Activated CD8-positive, alpha-beta memory T cell treated with anti-CD3 and anti-CD28 coated beads for 36 hours (primary cell): Measurements from ENCODE around the gene IQCE. TPM values are rescaled to one million over a fixed set of nuclear protein-coding genes. Genes with fewer than 3 reads are reported as not detected.

Experiments
- CTCF ChIA-PET: fragments of 350-600 bp; sonication (Branson Sonifier 250); formaldehyde crosslinking; loops from one replicate; lab custom pipeline; 2021; ENCODE audit warnings: antibody characterized with exemption; lab: Charles Lee
- POLR2A ChIA-PET: fragments of 350-600 bp; sonication (Branson Sonifier 250); formaldehyde crosslinking; loops from one replicate; lab custom pipeline; 2021; ENCODE audit warnings: antibody characterized with exemption; lab: Charles Lee
- total RNA-seq, 2 experiments: library from RNA; stranded (reverse); gene quantifications; one replicate each; pipeline ENCODE4 v1.2.3, GENCODE V29; 2021

The IQCE gene
- total RNA-seq, 2 experiments from 2014 or later: 10.3 to 11.2 TPM

DNA sequence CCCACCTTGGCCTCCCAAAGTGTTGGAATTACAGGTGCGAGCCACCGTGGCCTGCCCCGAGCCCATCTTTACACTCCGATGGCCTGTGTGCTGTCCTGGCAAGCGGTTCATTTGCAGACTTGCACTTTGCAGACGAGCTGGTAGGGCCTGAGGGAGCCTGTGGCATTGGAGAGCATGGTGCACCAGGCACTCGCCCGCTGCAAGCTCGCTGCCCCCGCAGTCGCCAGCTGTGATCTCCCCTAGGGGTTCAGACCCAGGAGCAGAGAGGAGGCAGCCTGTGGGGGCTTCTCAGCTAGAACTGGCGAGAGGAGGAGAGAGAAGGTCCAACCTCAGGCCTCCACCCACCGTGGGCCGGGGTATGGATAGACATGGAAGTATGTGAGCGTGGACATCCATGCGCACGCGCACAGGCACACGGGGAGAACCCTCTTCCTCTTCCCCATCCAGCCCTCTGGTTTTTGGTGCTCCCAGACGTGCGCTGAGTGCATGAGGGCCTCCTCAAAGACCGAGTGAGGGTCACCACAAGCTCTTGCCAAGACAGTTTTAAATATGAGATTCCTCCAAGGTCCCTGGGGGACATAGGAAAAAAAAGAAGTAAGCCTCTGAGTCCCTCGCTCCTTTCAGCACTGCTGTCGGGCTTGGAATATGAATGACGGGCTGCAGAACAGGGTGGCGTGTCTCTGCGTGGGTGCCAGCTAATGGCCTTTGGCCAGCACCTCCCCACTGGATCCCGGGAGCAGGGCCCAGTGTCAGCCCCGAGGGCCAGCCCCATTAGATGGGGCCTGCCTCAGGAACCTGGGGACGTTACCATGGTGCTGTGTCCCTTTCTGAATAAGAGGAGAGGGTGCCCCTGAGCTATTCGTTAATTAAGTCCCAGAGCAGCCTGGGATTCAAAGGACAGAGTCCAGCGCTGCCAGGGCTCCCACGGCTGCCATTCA is 57.9 kb downstream of the IQCE start:
- ChIA-PET POLR2A (no interaction called here), CTCF (interaction anchor here (1.1 kb wide), 1 partner anchor 93 kb away, joined by 3 read pairs; no protein-coding TSS in a partner anchor)

GRCh38 chr7:2617325-2617905 is 58.6 kb downstream of the IQCE start:
- ChIA-PET CTCF (no interaction called here), POLR2A (no interaction called here)

- ChIA-PET CTCF (interaction anchor here (0.6 kb wide), 1 partner anchor 507 kb away, joined by 3 read pairs; no protein-coding TSS in a partner anchor), POLR2A (no interaction called here)
These were observed 60.3 kb downstream of the IQCE start for GRCh38 chr7:2619116-2619515.

DNA sequence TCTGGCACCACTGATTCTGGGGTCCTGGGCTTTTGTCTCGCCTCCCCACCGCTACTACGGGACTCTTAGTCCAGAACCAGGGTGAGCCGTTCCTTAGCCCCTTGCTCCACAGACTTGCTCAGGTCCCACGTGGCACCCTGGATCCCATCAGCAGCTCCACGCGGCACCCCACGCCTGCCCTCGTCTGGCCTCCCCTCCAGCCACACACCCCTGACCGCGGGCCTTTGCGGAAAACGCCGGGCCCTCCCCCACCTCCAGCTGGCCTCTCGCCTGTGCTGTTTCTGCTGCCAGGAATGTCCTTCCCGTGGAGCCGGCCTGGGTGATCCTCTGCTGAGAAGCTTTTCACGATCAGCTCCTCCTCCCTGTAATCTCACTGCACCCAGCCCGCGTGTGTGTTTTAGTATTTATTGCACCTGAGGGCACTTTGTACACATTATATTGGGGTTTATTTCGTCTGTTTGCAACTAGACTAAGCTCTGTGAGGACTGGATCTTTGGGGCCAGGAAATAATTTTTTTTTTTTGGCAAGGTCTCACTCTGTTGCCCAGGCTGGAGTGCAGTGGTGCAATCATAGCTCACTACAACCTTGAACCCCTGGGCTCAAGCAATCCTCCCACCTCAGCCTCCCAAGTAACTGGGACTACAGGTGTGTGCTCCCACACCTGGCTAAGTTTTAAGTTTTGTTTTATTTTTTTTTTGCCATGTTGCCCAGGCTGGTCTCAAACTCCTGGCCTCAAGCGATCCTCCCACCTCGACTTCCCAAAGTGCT is 62.5 kb downstream of the IQCE start:
- ChIA-PET POLR2A (no interaction called here), CTCF (no interaction called here)

DNA sequence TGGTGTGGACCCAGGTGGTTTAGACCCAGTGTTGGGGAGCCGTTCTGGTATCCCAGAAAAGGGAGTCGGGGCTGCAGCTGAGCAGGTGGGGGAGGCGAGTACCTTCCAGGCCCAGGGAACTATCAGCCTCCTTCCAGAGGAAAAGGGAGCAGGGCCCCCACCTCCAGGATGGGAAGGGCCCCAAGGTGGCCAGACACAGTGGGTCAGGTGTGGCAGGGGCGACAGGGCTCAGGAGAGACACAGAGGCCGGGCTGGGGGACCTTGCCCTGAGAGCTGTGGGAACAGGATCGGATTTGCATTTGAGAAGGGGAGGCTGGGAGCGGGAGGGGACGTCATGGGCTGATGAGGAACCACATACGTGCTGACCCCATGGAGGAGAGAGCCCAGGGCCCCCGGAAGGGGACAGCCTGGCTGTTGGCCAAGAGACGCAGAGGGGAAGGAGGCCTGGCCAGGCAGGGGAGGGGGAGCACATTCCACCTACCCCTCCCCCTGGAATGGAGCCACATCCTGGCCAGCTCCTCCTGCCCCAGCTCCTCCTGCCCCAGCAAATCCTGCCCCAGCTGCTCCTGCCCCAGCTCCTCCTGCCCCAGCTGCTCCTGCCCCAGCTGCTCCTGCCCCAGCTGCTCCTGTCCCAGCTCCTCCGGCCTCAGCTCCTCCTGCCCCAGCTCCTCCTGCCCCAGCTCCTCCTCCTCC is 63.3 kb downstream of the IQCE start:
- ChIA-PET CTCF (no interaction called here), POLR2A (no interaction called here)

GRCh38 chr7:2622869-2623697 is 64.3 kb downstream of the IQCE start:
- CTCF ChIA-PET: no interaction called here
- POLR2A ChIA-PET: no interaction called here

DNA sequence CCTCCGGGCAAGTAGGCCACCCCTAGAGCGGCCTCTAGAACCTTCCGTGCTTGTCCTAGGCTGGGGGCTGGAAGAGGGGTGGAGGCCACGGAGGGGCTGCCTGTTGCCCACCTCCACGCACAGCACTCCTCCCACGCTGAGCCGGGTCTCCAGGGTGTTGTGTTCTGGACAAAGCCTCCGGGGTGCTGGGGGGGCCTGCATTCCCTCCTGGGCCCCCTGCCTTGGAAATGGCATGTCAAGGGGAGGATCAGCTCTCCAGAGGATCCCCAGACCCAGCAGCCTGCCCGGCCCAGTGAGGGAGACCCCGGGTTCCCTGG is 64.9 kb downstream of the IQCE start:
- CTCF ChIA-PET: no interaction called here

GRCh38 chr7:2624293-2624886 is 65.6 kb downstream of the IQCE start:
- CTCF ChIA-PET: no interaction called here
- POLR2A ChIA-PET: no interaction called here

More for the DNA sequence above, 64.9 kb downstream of the IQCE start:
- POLR2A ChIA-PET: no interaction called here

DNA sequence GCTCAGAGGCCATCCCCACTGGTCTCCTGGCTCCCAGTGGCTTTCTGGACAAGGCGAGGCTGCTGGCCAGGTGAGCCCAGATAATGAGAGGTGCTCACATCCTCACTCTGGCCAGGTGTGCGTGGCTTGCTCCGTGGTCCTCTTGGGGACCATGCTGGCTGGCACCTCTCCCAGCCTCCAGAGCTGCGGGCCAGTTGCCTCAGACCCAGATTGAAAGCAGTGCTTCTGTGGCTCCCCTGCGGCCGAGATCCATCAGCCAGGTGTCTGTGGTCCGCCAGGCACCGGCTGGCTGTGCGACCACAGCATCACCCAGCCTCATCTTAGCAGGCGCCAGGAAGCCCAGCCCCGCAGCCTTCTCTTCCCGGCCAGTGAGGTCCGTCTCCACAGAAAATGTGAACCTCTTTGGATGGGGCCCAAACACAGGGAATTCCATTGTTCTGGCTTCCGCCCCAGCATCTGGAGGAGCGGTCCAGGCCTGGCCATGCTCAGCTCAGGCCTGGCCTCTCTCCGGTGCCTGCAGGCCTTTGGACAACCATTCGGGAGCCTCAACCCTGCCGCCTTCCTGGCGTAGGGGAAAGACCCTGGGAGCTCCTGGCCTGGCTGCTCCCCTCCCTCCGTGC is 67.8 kb downstream of the IQCE start:
- ChIA-PET POLR2A (no interaction called here), CTCF (no interaction called here)

GRCh38 chr7:2627258-2628129 is 68.7 kb downstream of the IQCE start:
- POLR2A ChIA-PET: no interaction called here
- CTCF ChIA-PET: no interaction called here

GRCh38 chr7:2628130-2628482 is 69.3 kb downstream of the IQCE start:
- ChIA-PET CTCF (no interaction called here), POLR2A (interaction anchor here (0.5 kb wide), 1 partner anchor 608 kb away, joined by 7 read pairs; no protein-coding TSS in a partner anchor)

DNA sequence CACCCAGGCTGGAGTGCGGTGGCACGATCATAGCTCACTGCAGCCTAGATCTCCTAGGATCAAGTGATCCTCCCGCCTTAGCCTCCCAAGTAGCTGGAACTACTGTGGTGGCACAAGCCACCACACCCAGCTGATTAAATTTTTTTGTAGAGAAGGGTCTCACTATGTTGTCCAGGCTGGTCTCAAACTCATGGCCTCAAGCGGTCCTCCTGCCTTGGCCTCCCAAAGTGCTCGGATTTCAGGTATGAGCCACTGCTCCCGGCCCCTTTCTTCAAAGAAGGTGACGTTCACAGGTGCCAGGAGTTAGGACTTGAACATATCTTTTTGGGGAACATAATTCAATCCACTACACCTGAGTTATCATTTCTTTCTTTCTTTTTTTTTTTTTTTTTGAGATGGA is 70.1 kb downstream of the IQCE start:
- ChIA-PET CTCF (interaction anchor here (0.8 kb wide), 1 partner anchor 73 kb away, joined by 3 read pairs; no protein-coding TSS in a partner anchor), POLR2A (interaction anchor here (0.7 kb wide), 1 partner anchor 130 kb away, joined by 13 read pairs; no protein-coding TSS in a partner anchor)

DNA sequence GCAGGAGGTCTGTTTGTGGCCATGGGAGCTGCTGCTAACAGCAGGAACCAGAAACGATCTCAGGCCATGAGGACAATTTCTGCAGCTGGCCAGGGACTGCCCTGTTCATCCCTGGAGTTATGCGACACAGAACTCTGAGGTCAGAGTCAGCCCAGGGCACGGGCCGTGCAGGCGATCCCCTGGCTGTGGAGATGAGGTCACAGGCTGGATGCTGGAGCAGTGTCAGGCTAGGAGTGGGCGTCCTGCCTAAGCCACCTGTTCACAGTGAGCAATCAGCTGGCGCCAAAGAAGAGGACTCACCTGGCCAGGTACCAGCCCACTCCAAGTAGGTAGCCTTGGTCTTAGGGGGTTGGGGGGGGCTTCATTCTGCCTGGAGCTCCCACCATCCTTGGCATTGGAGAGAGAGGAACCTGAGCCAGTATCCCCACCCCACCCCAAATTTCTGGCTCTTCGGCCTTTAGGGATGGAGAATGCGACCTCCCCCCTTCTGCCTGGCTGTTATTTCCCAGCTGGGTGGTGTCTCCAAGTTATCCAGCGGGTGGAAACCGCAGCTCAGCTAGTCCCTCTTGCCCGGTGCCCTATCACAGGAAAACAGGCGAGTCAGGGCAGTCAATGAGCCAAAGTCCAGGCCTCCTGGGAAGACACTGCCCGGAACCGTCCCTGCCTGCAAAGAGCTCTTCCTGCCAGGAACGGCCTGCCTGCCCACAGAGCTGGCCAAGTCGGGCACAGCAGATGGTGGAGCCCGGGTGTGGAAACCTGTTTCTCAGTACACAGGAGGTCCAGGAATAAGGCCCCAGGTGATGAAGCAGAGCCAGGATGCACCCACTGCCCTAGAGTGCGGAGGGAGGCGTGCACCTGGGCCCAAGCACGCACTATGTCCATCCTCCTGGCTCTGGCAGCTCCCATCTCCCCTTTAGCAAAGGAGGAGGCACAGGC is 71.2 kb downstream of the IQCE start:
- POLR2A ChIA-PET: interaction anchor here (0.7 to 1.0 kb wide), 2 partner anchors 15 to 131 kb away, joined by 3 to 13 read pairs; no protein-coding TSS in a partner anchor
- CTCF ChIA-PET: interaction anchor here (0.7 to 2.7 kb wide), 3 partner anchors 74 to 179 kb away, joined by 3 to 7 read pairs (median 3); no protein-coding TSS in a partner anchor

- CTCF ChIA-PET: interaction anchor here (1.4 to 2.7 kb wide), 3 partner anchors 39 to 87 kb away, joined by 5 to 7 read pairs (median 7); no protein-coding TSS in a partner anchor
- POLR2A ChIA-PET: interaction anchor here (1.4 kb wide), 1 partner anchor 13 kb away, joined by 3 read pairs; no protein-coding TSS in a partner anchor
These were observed 73.4 kb downstream of the IQCE start, which contains the start of gene TTYH3 for GRCh38 chr7:2631946-2632732. TSS of gene TTYH3 (plus strand) at chr7:2631986. CDS start at chr7:2632156, 170 bp downstream.
